ENCODE results near the gene ERG. TPM values are rescaled to one million over a fixed set of nuclear protein-coding genes. Genes with fewer than 3 reads are reported as not detected.
A peak's percentile ranks its signal among the peaks of the same experiment; 100 is the strongest.

Gene ERG
- polyA plus RNA-seq, 3 donors from 2014 or later, result not detected

GRCh38 chr21:38384238-38384560, 114.1 kb downstream of the ERG start:
- H3K4me1 Mint-ChIP-seq, result no peaks in the 10 kb centered on the region
- H3K36me3 Mint-ChIP-seq, result no peaks in the 10 kb centered on the region
- no peak overlapping the region for H3K4me3 Mint-ChIP-seq
- H3K27ac Mint-ChIP-seq, result no peak overlapping the region
- no peak for DNase-seq
- H3K27me3 Mint-ChIP-seq (ENCODE audit: low read depth in 3 of 3), result peaks cover 2 to 6% (median 4%) of the 10 kb centered on the region in 3 donors
- H3K9me3 Mint-ChIP-seq, result no peaks in the 10 kb centered on the region

GRCh38 chr21:38383411-38384237, 114.7 kb downstream of the ERG start:
- no peak overlapping the region for H3K4me3 Mint-ChIP-seq
- no peak overlapping the region for H3K27ac Mint-ChIP-seq
- no peaks in the 10 kb centered on the region for H3K4me1 Mint-ChIP-seq
- DNase-seq, result no peak
- H3K9me3 Mint-ChIP-seq, result no peaks in the 10 kb centered on the region
- H3K36me3 Mint-ChIP-seq, result no peaks in the 10 kb centered on the region
- peaks cover 2 to 6% (median 4%) of the 10 kb centered on the region in 3 donors for H3K27me3 Mint-ChIP-seq (ENCODE audit: low read depth in 3 of 3)

GRCh38 chr21:38380481-38381137, 117.7 kb downstream of the ERG start:
- Mint-ChIP-seq H3K27me3 (ENCODE audit: low read depth in 3 of 3) (peaks cover 4 to 5% (median 5%) of the 10 kb centered on the region in 3 donors), H3K4me3 (no peak overlapping the region), H3K36me3 (no peaks in the 10 kb centered on the region), H3K27ac (no peak overlapping the region), H3K9me3 (no peaks in the 10 kb centered on the region), H3K4me1 (peaks cover 17 to 19% of the 10 kb centered on the region in 2 donors)
- DNase-seq, result no peak

- no peak for DNase-seq
- H3K4me3 Mint-ChIP-seq, result no peak overlapping the region
- H3K27ac Mint-ChIP-seq, result no peak overlapping the region
- H3K36me3 Mint-ChIP-seq, result no peaks in the 10 kb centered on the region
- peaks cover 17 to 20% of the 10 kb centered on the region in 2 donors for H3K4me1 Mint-ChIP-seq
- H3K9me3 Mint-ChIP-seq, result no peaks in the 10 kb centered on the region
- H3K27me3 Mint-ChIP-seq (ENCODE audit: low read depth in 3 of 3), result peaks cover 3 to 6% (median 5%) of the 10 kb centered on the region in 3 donors
Observed at GRCh38 chr21:38379147-38379546, 119.1 kb downstream of the ERG start.

GRCh38 chr21:38377165-38378088, 120.8 kb downstream of the ERG start:
- peaks cover 0 to 2% (median 0%) of the 10 kb centered on the region in 6 donors for H3K9me3 Mint-ChIP-seq
- H3K4me1 Mint-ChIP-seq, result peaks cover 17 to 20% of the 10 kb centered on the region in 2 donors
- no peak for DNase-seq
- H3K36me3 Mint-ChIP-seq, result no peaks in the 10 kb centered on the region
- H3K27me3 Mint-ChIP-seq (ENCODE audit: low read depth in 3 of 3), result peaks cover 6 to 13% (median 10%) of the 10 kb centered on the region in 3 donors
- H3K4me3 Mint-ChIP-seq, result peak overlapping the region in 3 of 5 donors; percentile 2 to 27 (median 27)
- peak overlapping the region in 1 of 6 donors; percentile 18 for H3K27ac Mint-ChIP-seq

- Mint-ChIP-seq H3K27ac (peak overlapping the region in 2 of 6 donors; percentile 23 to 24), H3K36me3 (no peaks in the 10 kb centered on the region), H3K4me1 (peaks cover 17 to 20% of the 10 kb centered on the region in 2 donors), H3K27me3 (ENCODE audit: low read depth in 3 of 3) (peaks cover 6 to 13% (median 10%) of the 10 kb centered on the region in 3 donors), H3K9me3 (peaks cover 0 to 3% (median 0%) of the 10 kb centered on the region in 6 donors), H3K4me3 (peak overlapping the region; percentile 57 to 81 (median 71))
- peak in 1 of 3 donors; percentile 1 for DNase-seq
Observed at GRCh38 chr21:38376693-38377092, 121.6 kb downstream of the ERG start.

GRCh38 chr21:38376235-38376634, 122.0 kb downstream of the ERG start:
- Mint-ChIP-seq H3K27ac (peak overlapping the region in 3 of 6 donors; percentile 3 to 24 (median 14)), H3K36me3 (no peaks in the 10 kb centered on the region), H3K4me3 (peak overlapping the region; percentile 57 to 81 (median 71)), H3K4me1 (peaks cover 17 to 20% of the 10 kb centered on the region in 2 donors), H3K9me3 (peaks cover 0 to 3% (median 0%) of the 10 kb centered on the region in 6 donors), H3K27me3 (ENCODE audit: low read depth in 3 of 3) (peaks cover 6 to 13% (median 10%) of the 10 kb centered on the region in 3 donors)
- DNase-seq, result peak; percentile 16 to 19 (median 18)

- no peaks in the 10 kb centered on the region for H3K4me1 Mint-ChIP-seq
- DNase-seq, result no peak
- H3K9me3 Mint-ChIP-seq, result peaks cover 0 to 3% (median 0%) of the 10 kb centered on the region in 6 donors
- no peak overlapping the region for H3K4me3 Mint-ChIP-seq
- no peaks in the 10 kb centered on the region for H3K36me3 Mint-ChIP-seq
- H3K27me3 Mint-ChIP-seq (ENCODE audit: low read depth in 3 of 3), result peaks cover 0 to 3% (median 1%) of the 10 kb centered on the region in 3 donors
- H3K27ac Mint-ChIP-seq, result no peak overlapping the region
Observed at GRCh38 chr21:38367646-38368045, 130.6 kb downstream of the ERG start.

GRCh38 chr21:38365521-38365920, 132.8 kb downstream of the ERG start:
- Mint-ChIP-seq H3K27ac (no peak overlapping the region), H3K9me3 (no peaks in the 10 kb centered on the region), H3K27me3 (ENCODE audit: low read depth in 3 of 3) (peaks cover 3 to 6% (median 4%) of the 10 kb centered on the region in 3 donors), H3K4me1 (no peaks in the 10 kb centered on the region), H3K4me3 (no peak overlapping the region), H3K36me3 (no peaks in the 10 kb centered on the region)
- no peak for DNase-seq

- no peaks in the 10 kb centered on the region for H3K9me3 Mint-ChIP-seq
- no peak for DNase-seq
- H3K4me3 Mint-ChIP-seq, result no peak overlapping the region
- peaks cover 4 to 9% (median 7%) of the 10 kb centered on the region in 3 donors for H3K27me3 Mint-ChIP-seq (ENCODE audit: low read depth in 3 of 3)
- H3K36me3 Mint-ChIP-seq, result no peaks in the 10 kb centered on the region
- H3K4me1 Mint-ChIP-seq, result no peaks in the 10 kb centered on the region
- no peak overlapping the region for H3K27ac Mint-ChIP-seq
Observed at GRCh38 chr21:38363693-38364092, 134.6 kb downstream of the ERG start.

GRCh38 chr21:38361324-38361723, 137.0 kb downstream of the ERG start:
- Mint-ChIP-seq H3K4me1 (no peaks in the 10 kb centered on the region), H3K9me3 (no peaks in the 10 kb centered on the region), H3K4me3 (no peak overlapping the region), H3K27me3 (ENCODE audit: low read depth in 3 of 3) (peaks cover 4 to 13% (median 9%) of the 10 kb centered on the region in 3 donors), H3K27ac (no peak overlapping the region), H3K36me3 (no peaks in the 10 kb centered on the region)
- DNase-seq, result no peak

- no peak overlapping the region for H3K4me3 Mint-ChIP-seq
- H3K36me3 Mint-ChIP-seq, result no peaks in the 10 kb centered on the region
- no peak for DNase-seq
- no peaks in the 10 kb centered on the region for H3K9me3 Mint-ChIP-seq
- H3K27ac Mint-ChIP-seq, result no peak overlapping the region
- peaks cover 1 to 14% (median 9%) of the 10 kb centered on the region in 3 donors for H3K27me3 Mint-ChIP-seq (ENCODE audit: low read depth in 3 of 3)
- H3K4me1 Mint-ChIP-seq, result no peaks in the 10 kb centered on the region
Observed at GRCh38 chr21:38359835-38360234, 138.4 kb downstream of the ERG start.

- no peak for DNase-seq
- Mint-ChIP-seq H3K27me3 (ENCODE audit: low read depth in 3 of 3) (peaks cover 1 to 14% (median 9%) of the 10 kb centered on the region in 3 donors), H3K9me3 (no peaks in the 10 kb centered on the region), H3K36me3 (no peaks in the 10 kb centered on the region), H3K4me1 (no peaks in the 10 kb centered on the region), H3K27ac (no peak overlapping the region), H3K4me3 (no peak overlapping the region)
Observed at GRCh38 chr21:38359090-38359489, 139.2 kb downstream of the ERG start.

All from immature natural killer cell (primary cell).